Tongue (tissue), 2 donors: Measurements from ENCODE around the gene SPRYD3. TPM values are rescaled to one million over a fixed set of nuclear protein-coding genes. Genes with fewer than 3 reads are reported as not detected.
"Not testable (repeated sequence)": the region's sequence is repeated elsewhere in the genome, so short reads cannot be mapped to it uniquely, and the experiment has no call there.

Experiments
- DNase-seq: peaks from one replicate; pipeline ENCODE4 v3.0.0-alpha.2; 2015
- total RNA-seq: library from RNA; depleted of rRNA; stranded (reverse); fragments of >200 nt; gene quantifications from one replicate; pipeline ENCODE4 v1.2.3, GENCODE V29; 2014

Gene SPRYD3
- total RNA-seq, 1 donor from 2014 or later = 30.3 TPM

GRCh38 chr12:53051058-53051880, 27.9 kb downstream of the SPRYD3 start:
- DNase-seq = peak; percentile 58

GRCh38 chr12:53050426-53051057, 28.6 kb downstream of the SPRYD3 start:
- no peak for DNase-seq

DNA sequence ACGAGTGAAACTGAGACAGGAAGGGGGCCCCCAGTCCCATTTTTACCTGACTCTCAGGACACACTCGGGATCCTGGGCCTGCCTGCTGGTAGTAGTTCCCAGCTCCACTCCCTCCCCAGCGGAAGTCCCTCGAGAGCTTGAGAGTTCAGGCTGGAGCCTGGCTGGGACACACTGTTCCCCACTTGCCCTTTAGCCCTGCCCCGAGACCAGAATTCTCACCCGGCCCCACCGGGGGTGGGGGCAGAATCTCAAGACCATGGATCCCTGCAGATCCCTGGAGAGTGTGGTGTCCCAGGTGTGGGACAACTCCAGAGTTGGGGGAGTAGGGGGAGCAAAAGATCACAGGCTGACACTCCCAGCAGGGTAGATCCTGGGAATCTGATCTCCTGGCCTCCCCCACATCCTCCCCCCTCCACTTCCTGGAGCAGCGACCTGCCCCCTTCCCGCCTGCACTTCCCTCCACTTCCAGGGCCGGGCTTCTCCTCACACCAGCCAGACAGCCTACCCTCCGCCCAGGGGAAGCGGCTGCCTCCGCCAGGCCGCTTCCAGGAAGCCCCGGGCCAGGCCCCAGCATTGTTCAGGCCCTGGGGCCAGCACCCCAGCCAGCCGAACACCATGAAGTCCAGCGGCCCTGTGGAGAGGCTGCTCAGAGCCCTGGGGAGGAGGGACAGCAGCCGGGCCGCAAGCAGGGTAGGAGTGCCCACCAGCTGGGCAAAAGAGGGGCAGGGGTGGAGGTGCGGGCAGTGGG, 29.4 kb downstream of the SPRYD3 start, which contains the start of gene TNS2:
Gene TNS2, plus strand, starts transcription at position 495 of the 748 bp plus-strand sequence. Its CDS starts 121 bp downstream, at position 616.
- peak; percentile 72 for DNase-seq

- peak; percentile 90 for DNase-seq
Measured at GRCh38 chr12:53048780-53049401, 30.3 kb downstream of the SPRYD3 start.

GRCh38 chr12:53048033-53048779, 31.0 kb downstream of the SPRYD3 start:
- DNase-seq = peak; percentile 90

DNA sequence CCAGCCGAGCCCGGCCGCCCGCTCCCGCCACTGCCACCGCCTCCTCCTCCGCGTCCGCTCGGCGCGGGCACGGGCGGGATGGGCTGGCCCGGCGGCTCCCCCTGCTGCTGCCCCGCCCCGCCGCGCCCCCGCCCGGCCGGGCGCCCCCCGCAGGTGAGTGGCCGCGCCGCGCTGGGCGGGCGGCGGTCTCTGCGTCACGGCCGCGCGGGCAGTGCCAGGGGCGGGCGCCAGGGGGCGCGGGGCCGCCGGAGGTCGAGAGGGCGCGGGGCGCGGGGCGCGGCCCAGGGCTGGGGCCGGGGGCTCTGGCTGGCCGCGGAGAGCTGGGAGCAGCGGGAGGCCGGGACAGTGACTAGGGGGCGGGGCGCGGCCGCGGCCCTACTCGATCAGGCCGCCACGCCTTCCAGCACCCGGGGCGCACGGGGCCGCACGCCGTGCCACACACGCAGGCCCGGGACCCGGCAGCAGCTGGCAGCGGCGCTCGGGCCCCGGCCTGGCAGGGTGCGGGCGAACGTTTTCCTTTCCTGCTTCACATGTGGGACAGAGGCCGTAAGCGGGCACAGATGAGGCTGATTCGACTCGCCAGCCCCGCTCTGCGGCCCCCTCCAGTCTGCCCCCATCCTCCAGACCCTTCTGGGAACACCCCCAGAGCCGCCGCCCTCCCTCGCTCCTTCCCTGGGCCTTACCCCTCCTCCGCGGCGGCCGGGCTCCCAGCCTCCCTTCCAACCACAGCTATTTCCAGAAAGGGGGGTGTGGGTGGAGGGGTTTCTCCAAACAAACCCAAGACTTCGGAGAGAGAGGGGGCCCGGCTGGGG, 31.8 kb downstream of the SPRYD3 start:
- peak; percentile 95 for DNase-seq

DNA sequence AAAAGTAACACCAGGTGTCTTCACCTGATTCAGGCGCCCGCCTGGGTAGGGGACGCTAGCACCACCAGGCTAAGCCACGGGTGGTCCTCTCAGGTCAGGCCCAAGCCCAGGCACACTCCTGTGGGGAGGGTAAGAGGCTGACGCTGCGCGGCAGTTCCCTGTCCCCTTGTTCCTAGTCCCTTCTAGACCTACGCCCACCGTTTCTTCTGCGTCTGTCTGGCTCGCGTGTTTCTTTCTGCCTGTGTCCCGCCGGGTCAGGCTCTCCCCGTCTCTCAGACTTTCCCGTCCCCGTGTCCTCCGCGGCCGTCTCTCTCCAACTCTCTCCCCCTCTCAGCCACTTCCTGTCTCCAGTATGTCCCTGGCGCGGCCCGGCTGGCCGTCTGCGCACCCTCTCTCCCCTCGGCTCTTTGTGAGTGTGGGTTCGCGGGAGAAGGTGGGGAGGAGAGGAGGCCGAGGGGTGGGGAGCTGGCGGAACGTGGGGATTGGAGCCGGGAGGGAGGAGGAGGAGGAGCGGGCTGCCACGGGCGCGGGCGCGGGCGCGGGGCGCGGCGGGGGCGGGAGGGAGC, 32.5 kb downstream of the SPRYD3 start:
- peak; percentile 93 for DNase-seq

GRCh38 chr12:53045696-53046045, 33.5 kb downstream of the SPRYD3 start:
- DNase-seq = peak; percentile 61

DNA sequence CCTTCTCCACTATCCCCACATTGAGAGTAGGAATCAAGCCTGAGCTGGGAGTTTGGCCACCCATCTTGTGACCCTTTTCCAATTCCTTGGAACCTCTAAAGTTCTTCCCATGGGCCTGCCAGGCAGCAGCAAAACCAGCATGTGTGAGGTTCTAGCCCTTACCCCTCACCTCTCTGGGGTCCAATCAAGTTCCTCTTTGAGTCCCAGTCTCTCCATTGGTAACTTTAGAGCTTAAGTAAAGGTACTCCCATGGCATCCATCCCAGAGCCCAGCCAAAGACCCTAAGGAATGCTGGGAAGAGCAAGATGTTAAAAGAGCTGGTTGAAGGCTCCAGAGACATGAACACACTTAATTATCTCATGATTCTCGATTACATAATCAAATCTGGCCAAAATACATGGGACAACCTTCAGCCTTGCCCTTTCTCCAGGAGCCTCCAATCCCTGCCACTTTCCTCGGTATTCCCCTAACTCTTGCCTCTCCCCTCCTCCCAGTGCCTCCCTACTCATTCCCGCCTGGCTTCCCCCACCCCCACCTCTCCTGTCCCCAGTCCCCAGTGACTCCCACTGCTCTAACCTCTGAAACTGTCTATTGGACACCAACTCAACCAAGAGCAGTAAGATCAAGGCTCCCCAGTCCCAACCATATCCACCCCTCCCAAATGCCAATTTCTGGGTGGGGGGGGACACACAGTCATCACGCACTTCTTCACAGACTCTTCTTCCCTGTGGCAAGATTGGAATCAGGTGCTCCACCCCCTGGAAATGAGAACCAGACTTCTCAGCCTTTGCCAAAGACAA, 34.1 kb downstream of the SPRYD3 start:
- DNase-seq = no peak

GRCh38 chr12:53044052-53044581, 35.1 kb downstream of the SPRYD3 start:
- peak; percentile 88 for DNase-seq

DNA sequence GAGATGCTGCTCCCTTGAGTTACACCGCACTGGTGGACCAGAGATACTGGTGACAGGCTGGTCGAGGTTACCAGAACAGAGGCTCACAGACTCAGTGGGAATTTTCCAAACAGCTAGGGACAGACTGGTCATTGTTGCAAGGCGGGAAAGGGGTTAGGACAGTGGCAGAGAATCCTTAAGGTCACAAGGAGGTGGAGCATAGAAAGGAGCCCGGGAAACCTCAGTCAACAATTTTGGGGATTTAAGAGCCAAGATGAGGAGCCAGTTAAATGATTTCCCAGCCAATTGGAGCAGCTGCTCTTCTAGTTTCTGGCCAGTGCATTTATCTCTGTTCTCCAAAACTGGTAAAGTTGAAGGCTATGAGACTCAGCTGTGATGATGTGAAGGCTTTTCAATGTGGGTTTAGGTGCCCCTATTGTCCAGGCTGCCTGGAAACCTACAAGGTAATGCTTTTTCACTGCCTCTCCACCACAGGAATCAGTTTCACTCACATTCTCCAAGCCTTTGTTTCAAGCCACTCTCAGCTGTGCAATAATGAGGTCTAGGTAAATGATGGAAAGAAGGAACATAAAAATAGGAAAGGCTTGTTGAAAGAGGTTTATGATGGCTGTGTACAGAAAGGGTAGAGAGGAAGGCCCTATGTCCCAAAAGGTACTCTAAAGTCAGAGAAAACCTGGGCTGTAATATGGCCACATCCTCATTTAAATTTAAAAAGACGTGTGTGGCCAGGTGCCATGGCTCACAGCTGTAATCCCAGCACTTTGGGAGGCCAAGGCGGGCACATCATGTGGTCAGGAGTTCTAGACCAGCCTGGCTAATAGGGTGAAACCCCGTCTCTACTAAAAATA, 36.4 kb downstream of the SPRYD3 start:
- no peak for DNase-seq

- DNase-seq = no peak
Measured at GRCh38 chr12:53039851-53040250, 39.3 kb downstream of the SPRYD3 start.

DNA sequence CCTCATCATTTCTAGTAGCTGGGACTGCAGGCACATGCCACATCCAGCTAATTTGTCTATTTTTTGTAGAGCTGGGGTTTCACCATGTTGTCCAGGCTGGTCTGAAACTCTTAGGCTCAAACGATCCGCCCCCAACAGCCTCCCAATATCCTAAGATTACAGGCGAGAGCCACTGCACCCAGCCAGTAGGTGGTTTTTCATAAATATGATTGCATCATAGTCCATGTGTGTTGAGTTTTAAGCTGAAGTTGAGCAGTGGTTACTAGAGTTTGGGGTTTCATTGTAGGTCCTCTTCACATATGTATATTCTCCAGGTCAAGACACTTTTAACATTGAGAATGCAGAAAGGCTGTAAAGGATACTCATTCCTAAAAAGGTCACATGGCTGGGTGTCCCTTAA, 42.4 kb downstream of the SPRYD3 start:
- no peak for DNase-seq

GRCh38 chr12:53034459-53034858, 44.7 kb downstream of the SPRYD3 start:
- DNase-seq = no peak

DNA sequence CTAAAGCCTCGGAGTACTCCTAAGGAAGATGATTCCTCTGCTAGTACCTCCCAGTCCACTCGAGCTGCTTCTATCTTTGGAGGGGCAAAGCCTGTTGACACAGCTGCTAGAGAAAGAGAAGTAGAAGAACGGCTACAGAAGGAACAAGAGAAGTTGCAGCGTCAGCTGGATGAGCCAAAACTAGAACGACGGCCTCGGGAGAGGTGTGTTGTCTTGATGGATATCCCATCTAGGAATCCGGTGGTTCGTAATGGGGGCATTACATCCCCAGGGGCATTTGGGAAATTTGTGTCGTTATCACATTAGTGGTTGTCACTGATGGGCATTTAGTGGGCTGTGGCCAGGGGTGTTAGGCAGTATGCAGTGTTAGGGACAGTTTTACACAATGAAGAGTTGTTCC, 45.4 kb downstream of the SPRYD3 start:
- DNase-seq = not testable (repeated sequence)

GRCh38 chr12:53031616-53032015, 47.6 kb downstream of the SPRYD3 start:
- no peak for DNase-seq

GRCh38 chr12:53027014-53027413, 52.2 kb downstream of the SPRYD3 start:
- not testable (repeated sequence) for DNase-seq

DNA sequence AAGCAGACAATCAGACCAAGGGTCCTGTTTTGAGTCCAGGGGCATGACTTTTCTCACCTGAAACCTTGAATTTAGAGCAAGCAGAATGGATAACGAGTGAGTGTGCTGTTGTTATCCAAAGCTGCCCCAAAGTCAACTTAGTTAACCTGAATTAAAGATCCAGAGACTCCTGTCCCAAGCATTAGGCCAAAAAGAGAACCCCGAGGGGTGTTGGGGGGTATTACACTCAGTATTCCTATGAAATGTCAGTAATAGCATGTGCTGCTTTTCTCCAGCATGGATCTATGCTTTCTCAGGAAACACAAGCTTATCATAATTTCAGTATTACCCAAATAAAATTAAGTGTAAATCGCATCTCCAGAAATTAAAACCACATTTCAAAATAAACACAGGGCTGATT, 53.9 kb downstream of the SPRYD3 start:
- DNase-seq = no peak
